Right lobe of liver (tissue), 6 donors: Measurements from ENCODE around the gene IARS1. TPM values are rescaled to one million over a fixed set of nuclear protein-coding genes. Genes with fewer than 3 reads are reported as not detected.
A peak's percentile ranks its signal among the peaks of the same experiment; 100 is the strongest.

ENCODE experiments used
- ATAC-seq, 4 donors: fragments of 200-7000 bp; cut with Tn5 transposase; one replicate each; pipeline ENCODE4 v1.9.1; 2020; ENCODE audit warnings: mild to moderate bottlenecking in 4 of 4, moderate library complexity in 4 of 4
- DNase-seq, 3 donors: peaks; one replicate each; pipeline ENCODE4 v3.0.0-alpha.2; 2020
- H3K27ac ChIP-seq, 3 donors: fragments of 200-600 bp; one replicate each; pipeline ENCODE4 v1.8.0; 2022
- H3K27me3 ChIP-seq, 2 donors: fragments of 200-600 bp; one replicate each; pipeline ENCODE4 v1.8.0; 2022
- H3K36me3 ChIP-seq, 4 donors: fragments of 200-600 bp; sonication (generic) in 1 of 4; one replicate each; pipeline versions ENCODE4 v1.5.1 to v1.8.0; 2017 to 2022; ENCODE audit warnings: control low read depth in 1 of 4
- H3K4me1 ChIP-seq, 4 donors: fragments of 200-600 bp; sonication (generic) in 1 of 4; one replicate each; pipeline versions ENCODE4 v1.5.1 to v1.8.0; 2017 to 2022; ENCODE audit warnings: control low read depth in 1 of 4
- H3K4me3 ChIP-seq, 3 donors: fragments of 200-600 bp; one replicate each; pipeline ENCODE4 v1.8.0; 2022
- H3K9me3 ChIP-seq, 4 donors: fragments of 200-600 bp; sonication (generic) in 1 of 4; one replicate each; pipeline versions ENCODE4 v1.5.1 to v1.8.0; 2017 to 2022; ENCODE audit warnings: control low read depth in 1 of 4
- CTCF ChIP-seq, 4 donors: fragments of 200-600 bp in 3 of 4; fragments of 450-650 bp in 1 of 4; IDR thresholded peaks; one replicate each; pipeline versions ENCODE4 v1.5.1 to v1.8.0; 2016 to 2022; ENCODE audit warnings: antibody characterized with exemption in 4 of 4, mild to moderate bottlenecking in 2 of 4
- POLR2A ChIP-seq: fragments of 450-650 bp; IDR thresholded peaks from one replicate; pipeline ENCODE4 v1.6.1; 2017; ENCODE audit warnings: antibody characterized with exemption, mild to moderate bottlenecking
- WGBS: methylation state at CpG from one replicate; pipeline ENCODE4 v1.1.6; 2018; ENCODE audit warnings: low coverage, low lambda C conversion rate; ENCODE audit not compliant: insufficient coverage; ENCODE audit errors: missing lambda C conversion rate; 5-methylcytosine and 5-hydroxymethylcytosine counted together
- intact Hi-C, 2 donors: fragments of 100-400 bp; cut with DNase I; formaldehyde crosslinking; loops; one replicate each; pipeline versions ENCODE4 v1.11.2 to v1.14.1; 2022
- long read RNA-seq: library from polyadenylated mRNA; unstranded; transcript quantifications from one replicate; pipeline ENCODE4 v2.0.0, GENCODE V29; 2019
- total RNA-seq, 6 experiments: library from RNA; depleted of rRNA in 2 of 6; stranded (reverse); fragments of >200 nt in 2 of 6; fragmentation: NEBNext Ultra II Directional in 3 of 6; extraction: Animal tissue kit (Norgen Biotek cat#: 25700) in 3 of 6; gene quantifications; one replicate each; pipeline versions ENCODE4 v1.1.0 to v1.2.4, GENCODE V29; 2016 to 2023
- donor health status: DM: no; HTN: yes; CAD: no.
- donor health status: DM: no; HTN: no; CAD: no.
- donor health status: DM: no; HTN: no; CAD: no.
- donor health status: DM: no; HTN: yes; CAD: no.
- donor health status: DM: no; HTN: yes; CAD: no.

The IARS1 gene
- total RNA-seq: 10 to 100 TPM; 31.8 to 64.9 (median 40.6) TPM
- long read RNA-seq, partial matches to known transcripts: 5 of 5 reads
- long read RNA-seq, other reads (novel, unspliced or antisense): 0 of 5 reads

- H3K4me1 ChIP-seq: peaks cover 0 to 18% (median 7%) of the 10 kb centered on the region in 4 donors
- intact Hi-C loops: no loop called here
- H3K4me3 ChIP-seq: peak within 1 kb of the TSS; percentile 53 to 79 (median 74)
- WGBS: under 1% methylated on average over 53 of the region's 63 CpGs
- ATAC-seq: peak; percentile 97 to 100 (median 98)
- DNase-seq: peak; percentile 97 to 99 (median 98)
- H3K36me3 ChIP-seq: peaks cover 0 to 18% (median 6%) of the 10 kb centered on the region in 4 donors
- TF ChIP-seq POLR2A (peak; percentile 82), CTCF (IDR thresholded peaks at IDR 0.05) (peak in 3 of 4 donors; percentile 24 to 50 (median 47))
- H3K27me3 ChIP-seq: no peaks in the 10 kb centered on the region
- no peaks in the 10 kb centered on the region for H3K9me3 ChIP-seq
- peak within 1 kb of the TSS; percentile 48 to 57 (median 55) for H3K27ac ChIP-seq
These were observed at the start of gene IARS1 for GRCh38 chr9:92293452-92294296. TSS of gene IARS1 (minus strand) at chr9:92293697. CDS start at chr9:92289419, 4,278 bp downstream.

DNA sequence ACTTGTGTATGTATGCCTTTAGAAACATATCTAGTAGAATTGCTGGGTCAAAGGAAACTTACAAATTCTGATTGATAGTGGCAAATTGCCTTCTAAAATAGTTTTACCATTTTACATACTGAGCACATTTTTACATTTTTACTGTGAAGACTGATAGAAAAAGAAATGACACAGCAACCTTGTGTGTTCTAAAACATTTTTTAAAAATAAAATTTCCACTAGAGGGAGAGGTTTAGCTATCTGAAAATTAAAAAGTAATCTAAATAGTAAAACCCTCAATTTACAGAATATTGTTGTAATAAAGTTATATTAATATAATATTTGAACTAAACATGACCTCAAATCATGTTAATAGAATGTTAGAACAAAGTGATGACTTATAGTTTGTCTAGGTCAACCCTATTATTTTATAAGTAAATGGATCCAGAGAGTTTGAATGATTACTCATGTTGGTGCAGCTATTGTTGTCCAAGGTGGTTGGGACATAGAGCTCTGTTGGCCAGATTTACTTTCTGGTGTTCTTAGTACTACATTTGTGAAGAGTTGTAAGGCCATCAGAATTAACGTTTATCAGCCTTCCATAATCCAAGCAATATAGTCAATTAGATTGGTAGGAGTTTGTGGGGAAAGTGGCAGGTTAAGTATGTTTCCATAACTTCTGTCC is 49.5 kb upstream of the IARS1 start:
- Histone ChIP-seq H3K4me1 (no peaks in the 10 kb centered on the region), H3K27me3 (no peaks in the 10 kb centered on the region), H3K9me3 (no peaks in the 10 kb centered on the region), H3K36me3 (no peaks in the 10 kb centered on the region), H3K27ac (no peak overlapping the region), H3K4me3 (no peak overlapping the region)
- TF ChIP-seq CTCF (IDR thresholded peaks at IDR 0.05): peak; percentile 26 to 37 (median 30)
- no peak for TF ChIP-seq POLR2A
- intact Hi-C loops: no loop called here
- ATAC-seq (no peak), DNase-seq (no peak)
- 80% methylated on average over 1 of the region's 1 CpG for WGBS

DNA sequence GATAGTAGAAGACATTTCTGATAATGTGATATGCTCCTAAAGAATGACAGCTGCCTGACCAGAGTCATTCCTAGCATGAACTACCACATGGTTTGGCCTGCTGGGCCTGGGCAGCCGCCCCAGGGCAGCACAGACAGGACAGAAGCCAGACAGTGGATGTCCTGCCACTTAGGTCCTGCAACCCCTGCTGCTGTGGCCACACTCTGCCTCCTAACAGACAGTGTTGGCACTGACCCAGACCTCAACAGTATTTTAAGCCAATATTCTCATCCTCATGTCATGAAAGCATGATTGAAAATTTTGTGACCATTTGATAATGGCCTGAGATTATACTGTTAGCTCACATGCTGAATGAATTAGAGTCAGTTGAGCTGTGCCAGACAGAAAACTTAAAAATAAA is 48.1 kb upstream of the IARS1 start:
- no peak for TF ChIP-seq POLR2A
- no peak for TF ChIP-seq CTCF (IDR thresholded peaks at IDR 0.05)
- no peaks in the 10 kb centered on the region for H3K9me3 ChIP-seq
- no peaks in the 10 kb centered on the region for H3K27me3 ChIP-seq
- H3K4me1 ChIP-seq: no peaks in the 10 kb centered on the region
- 67% methylated on average over 1 of the region's 1 CpG for WGBS
- intact Hi-C loops: no loop called here
- DNase-seq (no peak), ATAC-seq (no peak)
- no peak overlapping the region for H3K4me3 ChIP-seq
- no peaks in the 10 kb centered on the region for H3K36me3 ChIP-seq
- no peak overlapping the region for H3K27ac ChIP-seq

GRCh38 chr9:92333282-92333634 is 39.8 kb upstream of the IARS1 start:
- no peak overlapping the region for H3K4me3 ChIP-seq
- no peak for TF ChIP-seq POLR2A
- no peak for TF ChIP-seq CTCF (IDR thresholded peaks at IDR 0.05)
- no peaks in the 10 kb centered on the region for H3K9me3 ChIP-seq
- no peak overlapping the region for H3K27ac ChIP-seq
- intact Hi-C loops: loop anchor here in 1 of 2 donors (10.0 kb wide), 1 partner anchor 302 kb away; no protein-coding TSS in a partner anchor
- no peaks in the 10 kb centered on the region for H3K27me3 ChIP-seq
- ATAC-seq (no peak), DNase-seq (no peak)
- WGBS: 96% methylated on average over 2 of the region's 2 CpGs
- H3K36me3 ChIP-seq: no peaks in the 10 kb centered on the region
- no peaks in the 10 kb centered on the region for H3K4me1 ChIP-seq
